ENCODE results near the gene GPC3.
"Not testable (repeated sequence)": the region's sequence is repeated elsewhere in the genome, so short reads cannot be mapped to it uniquely, and the experiment has no call there.

DNA sequence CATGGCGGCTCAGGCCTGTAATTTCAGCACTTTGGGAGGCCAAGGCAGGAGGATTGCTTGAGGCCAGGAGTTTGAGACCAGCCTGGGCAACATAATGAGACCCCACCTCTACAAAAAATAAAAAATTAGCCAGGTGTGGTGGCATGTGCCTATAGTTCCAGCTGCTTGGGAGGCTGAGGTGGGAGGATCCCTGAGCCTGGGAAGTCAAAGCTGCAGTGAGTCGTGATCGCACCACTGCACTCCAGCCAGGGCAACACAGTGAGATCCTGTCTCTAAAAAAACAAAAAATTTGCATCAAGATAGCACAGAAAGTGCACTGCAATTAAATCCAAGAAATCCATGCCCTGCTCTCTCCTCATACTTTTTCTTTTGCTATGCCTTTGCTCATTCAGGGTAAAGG lies 458.6 kb downstream of the GPC3 start:
- TF ChIP-seq, protein P1, sequence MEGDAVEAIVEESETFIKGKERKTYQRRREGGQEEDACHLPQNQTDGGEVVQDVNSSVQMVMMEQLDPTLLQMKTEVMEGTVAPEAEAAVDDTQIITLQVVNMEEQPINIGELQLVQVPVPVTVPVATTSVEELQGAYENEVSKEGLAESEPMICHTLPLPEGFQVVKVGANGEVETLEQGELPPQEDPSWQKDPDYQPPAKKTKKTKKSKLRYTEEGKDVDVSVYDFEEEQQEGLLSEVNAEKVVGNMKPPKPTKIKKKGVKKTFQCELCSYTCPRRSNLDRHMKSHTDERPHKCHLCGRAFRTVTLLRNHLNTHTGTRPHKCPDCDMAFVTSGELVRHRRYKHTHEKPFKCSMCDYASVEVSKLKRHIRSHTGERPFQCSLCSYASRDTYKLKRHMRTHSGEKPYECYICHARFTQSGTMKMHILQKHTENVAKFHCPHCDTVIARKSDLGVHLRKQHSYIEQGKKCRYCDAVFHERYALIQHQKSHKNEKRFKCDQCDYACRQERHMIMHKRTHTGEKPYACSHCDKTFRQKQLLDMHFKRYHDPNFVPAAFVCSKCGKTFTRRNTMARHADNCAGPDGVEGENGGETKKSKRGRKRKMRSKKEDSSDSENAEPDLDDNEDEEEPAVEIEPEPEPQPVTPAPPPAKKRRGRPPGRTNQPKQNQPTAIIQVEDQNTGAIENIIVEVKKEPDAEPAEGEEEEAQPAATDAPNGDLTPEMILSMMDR (IDR thresholded peaks at IDR 0.05): not testable (repeated sequence)
- not testable (repeated sequence) for TF ChIP-seq ZFX (IDR thresholded peaks at IDR 0.05; ENCODE audit: borderline replicate concordance)
